Tibial nerve (tissue), 4 donors: ENCODE data around the gene KRTAP5-6. TPM values are rescaled to one million over a fixed set of nuclear protein-coding genes. Genes with fewer than 3 reads are reported as not detected.

ENCODE experiments used
- DNase-seq, 2 donors: peaks; one replicate each; pipeline ENCODE4 v3.0.0-alpha.2; 2019; ENCODE audit warnings: low spot score in 2 of 2
- H3K27ac ChIP-seq, 4 donors: fragments of 200-600 bp; sonication (generic) in 3 of 4; one replicate each; pipeline ENCODE4 v1.5.1; 2017 to 2019; ENCODE audit warnings: mild to moderate bottlenecking in 1 of 4
- H3K27me3 ChIP-seq, 2 donors: fragments of 200-600 bp; sonication (generic) in 1 of 2; one replicate each; pipeline versions ENCODE4 v1.5.1 to v1.6.0; 2017 to 2019
- H3K36me3 ChIP-seq, 3 donors: fragments of 200-600 bp; sonication (generic); one replicate each; pipeline ENCODE4 v1.5.1; 2018 to 2019
- H3K4me1 ChIP-seq, 4 donors: fragments of 200-600 bp; sonication (generic) in 3 of 4; one replicate each; pipeline ENCODE4 v1.5.1; 2017 to 2019
- H3K4me3 ChIP-seq, 4 donors: fragments of 200-600 bp; sonication (generic) in 3 of 4; one replicate each; pipeline ENCODE4 v1.5.1; 2017 to 2019; ENCODE audit warnings: mild to moderate bottlenecking in 1 of 4, moderate library complexity in 1 of 4
- H3K9me3 ChIP-seq, 4 donors: fragments of 200-600 bp; sonication (generic) in 3 of 4; one replicate each; pipeline ENCODE4 v1.5.1; 2017 to 2019
- CTCF ChIP-seq, 5 experiments: fragments of 200-600 bp in 3 of 5; fragments of 450-650 bp in 2 of 5; sonication (generic) in 3 of 5; IDR thresholded peaks; one replicate each; pipeline ENCODE4 v1.5.1; 2016 to 2019; ENCODE audit warnings: antibody characterized with exemption in 5 of 5, mild to moderate bottlenecking in 3 of 5, moderate library complexity in 2 of 5
- EP300 ChIP-seq, 2 donors: sonication (generic); formaldehyde crosslinking; IDR thresholded peaks; one replicate each; pipeline ENCODE4 v1.6.1; 2017; ENCODE audit warnings: antibody characterized with exemption in 2 of 2, mild to moderate bottlenecking in 1 of 2
- POLR2A ChIP-seq, 2 donors: fragments of 450-650 bp; IDR thresholded peaks; one replicate each; pipeline ENCODE4 v1.6.1; 2017; ENCODE audit warnings: antibody characterized with exemption in 2 of 2, mild to moderate bottlenecking in 2 of 2, moderate library complexity in 2 of 2
- WGBS, 2 donors: methylation state at CpG; one replicate each; pipeline ENCODE4 v1.1.5; 2018; 5-methylcytosine and 5-hydroxymethylcytosine counted together
- total RNA-seq, 4 donors: library from RNA; depleted of rRNA; stranded (reverse); fragments of >200 nt; gene quantifications; one replicate each; pipeline ENCODE4 v1.1.0, GENCODE V29; 2016

KRTAP5-6 gene
- total RNA-seq, 4 donors from 2014 or later, result not detected

- no peak for DNase-seq
- Histone ChIP-seq H3K9me3 (no peaks in the 10 kb centered on the region), H3K36me3 (no peaks in the 10 kb centered on the region), H3K4me1 (peaks cover 0 to 9% (median 2%) of the 10 kb centered on the region in 4 donors), H3K27me3 (no peaks in the 10 kb centered on the region), H3K27ac (no peak overlapping the region), H3K4me3 (no peak overlapping the region)
- TF ChIP-seq CTCF (IDR thresholded peaks at IDR 0.05) (no peak), POLR2A (IDR thresholded peaks at IDR 0.05) (no peak), EP300 (IDR thresholded peaks at IDR 0.05) (no peak)
- WGBS, 2 donors, result 79 to 85% methylated on average over 22 to 24 of the region's 24 CpGs
These were observed 18.2 kb downstream of the KRTAP5-6 start for GRCh38 chr11:1714908-1715885.

GRCh38 chr11:1717745-1718144, 20.8 kb downstream of the KRTAP5-6 start:
- WGBS, 2 donors, result 46 to 48% methylated on average over 8 of the region's 8 CpGs
- no peak overlapping the region for H3K4me3 ChIP-seq
- no peaks in the 10 kb centered on the region for H3K36me3 ChIP-seq
- TF ChIP-seq CTCF (IDR thresholded peaks at IDR 0.05), result no peak
- no peak for TF ChIP-seq POLR2A (IDR thresholded peaks at IDR 0.05)
- TF ChIP-seq EP300 (IDR thresholded peaks at IDR 0.05), result peak; percentile 14 to 49
- DNase-seq, result no peak
- H3K27me3 ChIP-seq, result no peaks in the 10 kb centered on the region
- no peaks in the 10 kb centered on the region for H3K9me3 ChIP-seq
- peak overlapping the region in 1 of 4 donors; percentile 44 for H3K27ac ChIP-seq
- H3K4me1 ChIP-seq, result peaks cover 0 to 9% (median 2%) of the 10 kb centered on the region in 4 donors

DNA sequence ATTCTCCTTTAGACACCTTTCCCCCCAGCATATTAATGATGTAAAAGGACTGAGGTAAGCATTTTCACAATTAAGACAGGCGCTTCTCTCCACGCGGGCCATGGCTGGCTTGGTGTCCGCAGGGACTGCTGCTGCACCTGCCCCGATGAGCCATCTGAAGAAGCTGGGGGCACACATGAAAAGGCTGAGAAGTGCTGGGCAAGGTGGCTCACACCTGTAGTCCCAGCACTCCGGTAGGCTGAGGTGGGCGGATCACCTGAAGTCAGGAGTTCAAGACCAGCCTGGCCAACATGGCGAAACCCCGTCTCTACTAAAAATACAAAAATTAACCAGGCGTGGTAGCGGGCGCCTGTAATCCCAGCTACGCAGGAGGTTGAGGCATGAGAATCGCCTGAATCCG, 21.3 kb downstream of the KRTAP5-6 start:
- TF ChIP-seq EP300 (IDR thresholded peaks at IDR 0.05), result no peak
- no peak for TF ChIP-seq POLR2A (IDR thresholded peaks at IDR 0.05)
- no peak for TF ChIP-seq CTCF (IDR thresholded peaks at IDR 0.05)
- Histone ChIP-seq H3K4me1 (peaks cover 0 to 9% (median 2%) of the 10 kb centered on the region in 4 donors), H3K4me3 (no peak overlapping the region), H3K9me3 (no peaks in the 10 kb centered on the region), H3K27me3 (no peaks in the 10 kb centered on the region), H3K36me3 (no peaks in the 10 kb centered on the region), H3K27ac (peak overlapping the region in 1 of 4 donors; percentile 44)
- DNase-seq, result no peak
- 92 to 93% methylated on average over 15 of the region's 15 CpGs for WGBS, 2 donors

- no peak overlapping the region for H3K4me3 ChIP-seq
- no peaks in the 10 kb centered on the region for H3K9me3 ChIP-seq
- TF ChIP-seq EP300 (IDR thresholded peaks at IDR 0.05) (no peak), CTCF (IDR thresholded peaks at IDR 0.05) (no peak), POLR2A (IDR thresholded peaks at IDR 0.05) (no peak)
- WGBS, 2 donors, result 78 to 84% methylated on average over 8 of the region's 8 CpGs
- no peak for DNase-seq
- H3K36me3 ChIP-seq, result no peaks in the 10 kb centered on the region
- no peak overlapping the region for H3K27ac ChIP-seq
- H3K4me1 ChIP-seq, result peaks cover 0 to 9% (median 2%) of the 10 kb centered on the region in 4 donors
- no peaks in the 10 kb centered on the region for H3K27me3 ChIP-seq
These were observed 22.8 kb downstream of the KRTAP5-6 start for GRCh38 chr11:1719781-1720180.

DNA sequence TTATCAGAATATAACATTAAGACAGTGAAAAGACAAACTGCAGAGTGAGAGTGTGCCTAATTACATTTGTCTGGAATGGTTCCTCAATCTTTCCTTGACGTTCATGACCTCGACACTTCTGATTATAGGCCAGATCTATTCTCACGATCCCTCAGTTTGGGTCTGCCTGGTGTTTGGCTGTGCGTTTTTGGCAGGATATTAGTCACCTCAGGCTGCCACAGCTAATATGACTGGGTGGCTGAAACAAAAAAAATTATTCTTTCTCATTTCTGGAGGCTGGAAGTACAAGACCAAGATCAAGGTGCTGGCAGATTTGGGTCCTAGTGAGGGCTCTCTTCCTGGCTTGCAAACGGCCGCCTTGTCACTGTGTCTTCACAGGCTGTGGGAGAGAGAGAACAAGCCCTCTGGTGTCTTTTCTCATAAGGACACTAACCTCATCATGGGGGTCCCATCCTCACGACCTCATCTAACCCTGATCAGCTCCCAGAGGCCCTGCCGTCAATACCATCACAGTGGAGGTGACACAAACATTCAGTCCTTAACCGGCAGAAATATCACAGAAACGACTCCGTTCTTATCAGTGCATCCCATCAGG, 30.2 kb downstream of the KRTAP5-6 start:
- Histone ChIP-seq H3K4me3 (no peak overlapping the region), H3K36me3 (no peaks in the 10 kb centered on the region), H3K4me1 (no peaks in the 10 kb centered on the region), H3K9me3 (no peaks in the 10 kb centered on the region), H3K27me3 (peaks cover 0 to 51% of the 10 kb centered on the region in 2 donors), H3K27ac (no peak overlapping the region)
- 74 to 76% methylated on average over 11 of the region's 11 CpGs for WGBS, 2 donors
- TF ChIP-seq POLR2A (IDR thresholded peaks at IDR 0.05), result no peak
- no peak for TF ChIP-seq CTCF (IDR thresholded peaks at IDR 0.05)
- no peak for TF ChIP-seq EP300 (IDR thresholded peaks at IDR 0.05)
- DNase-seq, result no peak
